Stomach (tissue), 9 donors: Measurements from ENCODE around the gene SLC8A2. TPM values are rescaled to one million over a fixed set of nuclear protein-coding genes. Genes with fewer than 3 reads are reported as not detected.

ENCODE experiments used
- DNase-seq, 2 donors: peaks; one replicate each; pipeline versions ENCODE4 v3.0.0 to v3.0.0-alpha.2; 2013 to 2019
- H3K27ac ChIP-seq, 5 donors: fragments of 200-600 bp in 4 of 5; sonication (generic) in 4 of 5; one replicate each; pipeline ENCODE4 v1.5.1; 2013 to 2019; ENCODE audit warnings: mild to moderate bottlenecking in 1 of 5, moderate library complexity in 1 of 5
- H3K27me3 ChIP-seq, 3 donors: fragments of 200-600 bp; sonication (generic); one replicate each; pipeline ENCODE4 v1.5.1; 2017 to 2019; ENCODE audit warnings: mixed run types in 1 of 3
- H3K36me3 ChIP-seq, 4 donors: fragments of 200-600 bp; sonication (generic); 1 replicate in 3 of 4; 2 replicates in 1 of 4; pipeline ENCODE4 v1.5.1; 2016 to 2019
- H3K4me1 ChIP-seq, 4 donors: fragments of 200-600 bp; sonication (generic); one replicate each; pipeline ENCODE4 v1.5.1; 2016 to 2019
- H3K4me3 ChIP-seq, 4 donors: fragments of 200-600 bp; sonication (generic) in 3 of 4; one replicate each; pipeline ENCODE4 v1.5.1; 2016 to 2019; ENCODE audit warnings: mild to moderate bottlenecking in 1 of 4
- H3K9me3 ChIP-seq, 4 donors: fragments of 200-600 bp; sonication (generic); one replicate each; pipeline ENCODE4 v1.5.1; 2016 to 2019
- CTCF ChIP-seq, 7 experiments: fragments of 450-650 bp in 4 of 7; fragments of 200-600 bp in 3 of 7; sonication (generic) in 3 of 7; IDR thresholded peaks; one replicate each; pipeline ENCODE4 v1.5.1; 2016 to 2019; ENCODE audit warnings: antibody characterized with exemption in 7 of 7, control low read depth in 2 of 7, mild to moderate bottlenecking in 1 of 7
- EP300 ChIP-seq: sonication (generic); formaldehyde crosslinking; IDR thresholded peaks from one replicate; pipeline ENCODE4 v1.6.1; 2017; ENCODE audit warnings: antibody characterized with exemption
- POLR2A ChIP-seq, 4 donors: fragments of 450-650 bp; IDR thresholded peaks; one replicate each; pipeline ENCODE4 v1.6.1; 2016; ENCODE audit warnings: antibody characterized with exemption in 4 of 4, control low read depth in 2 of 4, mild to moderate bottlenecking in 1 of 4, moderate library complexity in 1 of 4
- POLR2AphosphoS5 ChIP-seq, 3 donors: sonication (generic); formaldehyde crosslinking; IDR thresholded peaks; one replicate each; pipeline ENCODE4 v1.6.1; 2016; ENCODE audit warnings: antibody characterized with exemption in 3 of 3
- WGBS, 5 donors: extraction: QIAGEN DNeasy Blood & Tissue Kit in 3 of 5; methylation state at CpG; one replicate each; pipeline versions ENCODE4 v1.1.5 to v1.1.7; 2013 to 2018; 5-methylcytosine and 5-hydroxymethylcytosine counted together
- intact Hi-C: fragments of 100-400 bp; cut with DNase I; formaldehyde crosslinking; loops from one replicate; pipeline ENCODE4 v1.15.1; 2023; ENCODE audit warnings: low total_unique reads
- polyA plus RNA-seq, 3 donors: library from polyadenylated mRNA; stranded (reverse); fragments of 200-250 nt; gene quantifications; one replicate each; pipeline ENCODE4 v1.2.3, GENCODE V29; 2013
- total RNA-seq, 5 donors: library from RNA; depleted of rRNA; stranded (reverse); fragments of >200 nt; gene quantifications; one replicate each; pipeline versions ENCODE4 v1.1.0 to v1.2.3, GENCODE V29; 2014 to 2016
- donor health status: healthy with polysubstance abuse.
- donor health status: Bipolar disorder and iron deficiency.
- donor health status: healthy.

SLC8A2 gene
- total and polyA plus RNA-seq, 8 donors: 0.12 to 17.9 (median 2.0) TPM

GRCh38 chr19:47378246-47378645, 93.4 kb downstream of the SLC8A2 start:
- no peak overlapping the region for H3K27ac ChIP-seq
- H3K36me3 ChIP-seq: peaks cover 70 to 94% (median 93%) of the 10 kb centered on the region in 4 donors
- 76 to 96% (median 92%) methylated on average over 11 of the region's 11 CpGs for WGBS, 5 donors
- no peak overlapping the region for H3K4me3 ChIP-seq
- intact Hi-C loops: no loop called here
- H3K27me3 ChIP-seq: no peaks in the 10 kb centered on the region
- TF ChIP-seq EP300 (no peak), CTCF (IDR thresholded peaks at IDR 0.05) (no peak), POLR2A (IDR thresholded peaks at IDR 0.05) (no peak), POLR2AphosphoS5 (IDR thresholded peaks at IDR 0.05) (no peak)
- no peaks in the 10 kb centered on the region for H3K9me3 ChIP-seq
- no peak for DNase-seq
- H3K4me1 ChIP-seq: peaks cover 0 to 25% (median 2%) of the 10 kb centered on the region in 4 donors

Other genes starting within 250 kb of the SLC8A2 start
- gene BBC3, start 240.7 kb downstream of the SLC8A2 start, total RNA-seq: 10 to 100 TPM in 4 of 5 donors, 1 to 10 TPM in 1; 2.9 to 69.2 (median 17.0) TPM
- gene BBC3, start 240.7 kb downstream of the SLC8A2 start, polyA plus RNA-seq: 1 to 10 TPM; 6.0 to 9.8 (median 8.7) TPM
- 10 to 100 TPM; 16.1 to 62.4 (median 21.7) TPM for gene CCDC9, start 215.4 kb downstream of the SLC8A2 start, total RNA-seq
- 10 to 100 TPM; 14.3 to 35.1 (median 20.9) TPM for gene CCDC9, start 215.4 kb downstream of the SLC8A2 start, polyA plus RNA-seq
- 1 to 10 TPM in 4 of 5 donors, not detected in 1; 1.8 to 7.7 (median 4.5) TPM for gene INAFM1, start 197.0 kb downstream of the SLC8A2 start, total RNA-seq
- gene INAFM1, start 197.0 kb downstream of the SLC8A2 start, polyA plus RNA-seq: 10 to 100 TPM; 14.1 to 48.0 (median 18.7) TPM
- gene C5AR1, start 162.0 kb downstream of the SLC8A2 start, total RNA-seq: 10 to 100 TPM in 1 of 5 donors, 1 to 10 TPM in 3, under 1 TPM in 1; 0.45 to 15.2 (median 1.9) TPM
- 1 to 10 TPM; 2.3 to 7.2 (median 3.5) TPM for gene C5AR1, start 162.0 kb downstream of the SLC8A2 start, polyA plus RNA-seq
- 10 to 100 TPM in 1 of 5 donors, under 1 TPM in 2, not detected in 2; 0.73 to 11.1 (median 0.87) TPM for gene C5AR2, start 139.7 kb downstream of the SLC8A2 start, total RNA-seq
- under 1 TPM; 0.13 to 0.93 (median 0.76) TPM for gene C5AR2, start 139.7 kb downstream of the SLC8A2 start, polyA plus RNA-seq
- gene DHX34, start 122.6 kb downstream of the SLC8A2 start, total RNA-seq: 10 to 100 TPM in 4 of 5 donors, 1 to 10 TPM in 1; 8.1 to 28.6 (median 13.4) TPM
- 1 to 10 TPM; 6.9 to 9.7 (median 9.0) TPM for gene DHX34, start 122.6 kb downstream of the SLC8A2 start, polyA plus RNA-seq
- gene MEIS3, start 52.4 kb downstream of the SLC8A2 start, total RNA-seq: 10 to 100 TPM in 3 of 5 donors, 1 to 10 TPM in 2; 3.1 to 18.2 (median 10.5) TPM
- 10 to 100 TPM; 11.9 to 16.7 (median 15.3) TPM for gene MEIS3, start 52.4 kb downstream of the SLC8A2 start, polyA plus RNA-seq
- gene KPTN, start 12.3 kb upstream of the SLC8A2 start, total RNA-seq: 10 to 100 TPM in 3 of 5 donors, 1 to 10 TPM in 2; 3.2 to 28.0 (median 18.3) TPM
- 10 to 100 TPM in 2 of 3 donors, 1 to 10 TPM in 1; 6.4 to 23.4 (median 21.5) TPM for gene KPTN, start 12.3 kb upstream of the SLC8A2 start, polyA plus RNA-seq
- gene NAPA, start 43.2 kb upstream of the SLC8A2 start, total RNA-seq: 100 to 1,000 TPM in 3 of 5 donors, 10 to 100 TPM in 2; 46.1 to 170 (median 139) TPM
- 100 to 1,000 TPM in 2 of 3 donors, 10 to 100 TPM in 1; 91.1 to 107 (median 105) TPM for gene NAPA, start 43.2 kb upstream of the SLC8A2 start, polyA plus RNA-seq
- under 1 TPM in 1 of 5 donors, not detected in 4; 0.18 TPM for gene ZNF541, start 101.3 kb upstream of the SLC8A2 start, total RNA-seq
- under 1 TPM in 2 of 3 donors, not detected in 1; 0.08 to 0.19 TPM for gene ZNF541, start 101.3 kb upstream of the SLC8A2 start, polyA plus RNA-seq
- gene BICRA, start 137.2 kb upstream of the SLC8A2 start, total RNA-seq: 10 to 100 TPM in 4 of 5 donors, 1 to 10 TPM in 1; 8.3 to 13.4 (median 11.9) TPM
- gene BICRA, start 137.2 kb upstream of the SLC8A2 start, polyA plus RNA-seq: 1 to 10 TPM; 2.7 to 4.2 (median 2.9) TPM
- 100 to 1,000 TPM in 1 of 5 donors, 10 to 100 TPM in 4; 24.5 to 334 (median 36.2) TPM for gene EHD2, start 241.5 kb upstream of the SLC8A2 start, total RNA-seq
- gene EHD2, start 241.5 kb upstream of the SLC8A2 start, polyA plus RNA-seq: 10 to 100 TPM; 38.6 to 45.1 (median 39.9) TPM